T-helper 1 cell treated with Interleukin-12 subunit alpha and Interleukin-12 subunit beta and Interleukin-4 antibody, amounts not matched to agents 30 μg/mL and 1 μg/mL, for 36 hours (primary cell): ENCODE results near the gene DPH7.
"Not testable (repeated sequence)": the region's sequence is repeated elsewhere in the genome, so short reads cannot be mapped to it uniquely, and the experiment has no call there.

Experiments used
- H3K27ac Mint-ChIP-seq: one replicate; pipeline ENCODE4 v1.8.0; 2021; ENCODE audit warnings: mild to moderate bottlenecking, mixed read lengths
- H3K27me3 Mint-ChIP-seq: one replicate; pipeline ENCODE4 v1.8.0; 2021; ENCODE audit warnings: low read depth, mixed read lengths
- H3K36me3 Mint-ChIP-seq: one replicate; pipeline ENCODE4 v1.8.0; 2021; ENCODE audit warnings: low read depth, mixed read lengths
- H3K4me1 Mint-ChIP-seq: one replicate; pipeline ENCODE4 v1.8.0; 2021; ENCODE audit warnings: low read depth, mixed read lengths
- H3K4me3 Mint-ChIP-seq: one replicate; pipeline ENCODE4 v1.8.0; 2021; ENCODE audit warnings: mild to moderate bottlenecking, moderate library complexity, mixed read lengths
- H3K9me3 Mint-ChIP-seq: one replicate; pipeline ENCODE4 v1.8.0; 2021; ENCODE audit warnings: mixed read lengths

DPH7 gene

GRCh38 chr9:137580209-137580953 is 1.7 kb upstream of the DPH7 start:
- Mint-ChIP-seq H3K4me3 (no peak overlapping the region), H3K9me3 (no peaks in the 10 kb centered on the region), H3K27ac (no peak overlapping the region), H3K4me1 (peaks cover 21% of the 10 kb centered on the region), H3K36me3 (peaks cover 18% of the 10 kb centered on the region), H3K27me3 (no peaks in the 10 kb centered on the region)

GRCh38 chr9:137579259-137579604 is 507 bp upstream of the DPH7 start:
- H3K4me3 Mint-ChIP-seq, result peak overlapping the region; percentile 78
- peaks cover 22% of the 10 kb centered on the region for H3K36me3 Mint-ChIP-seq
- H3K4me1 Mint-ChIP-seq, result peaks cover 27% of the 10 kb centered on the region
- H3K27ac Mint-ChIP-seq, result peak overlapping the region; percentile 26
- H3K9me3 Mint-ChIP-seq, result no peaks in the 10 kb centered on the region
- no peaks in the 10 kb centered on the region for H3K27me3 Mint-ChIP-seq

GRCh38 chr9:137575716-137576411 is 2.9 kb downstream of the DPH7 start:
- Mint-ChIP-seq H3K27ac (peak overlapping the region; percentile 49), H3K9me3 (no peaks in the 10 kb centered on the region), H3K4me3 (peak overlapping the region; percentile 73), H3K4me1 (peaks cover 27% of the 10 kb centered on the region), H3K36me3 (peaks cover 27% of the 10 kb centered on the region), H3K27me3 (no peaks in the 10 kb centered on the region)

- H3K4me3 Mint-ChIP-seq, result no peak overlapping the region
- H3K4me1 Mint-ChIP-seq, result peaks cover 31% of the 10 kb centered on the region
Measured at GRCh38 chr9:137575364-137575715, 3.4 kb downstream of the DPH7 start.

GRCh38 chr9:137574192-137574591 is 4.5 kb downstream of the DPH7 start:
- Mint-ChIP-seq H3K4me1 (peaks cover 33% of the 10 kb centered on the region), H3K9me3 (no peaks in the 10 kb centered on the region), H3K27me3 (no peaks in the 10 kb centered on the region), H3K36me3 (peaks cover 33% of the 10 kb centered on the region), H3K27ac (no peak overlapping the region), H3K4me3 (no peak overlapping the region)

More at GRCh38 chr9:137575364-137575715, 3.4 kb downstream of the DPH7 start:
- no peaks in the 10 kb centered on the region for H3K9me3 Mint-ChIP-seq
- peaks cover 31% of the 10 kb centered on the region for H3K36me3 Mint-ChIP-seq
- peak overlapping the region; percentile 49 for H3K27ac Mint-ChIP-seq
- no peaks in the 10 kb centered on the region for H3K27me3 Mint-ChIP-seq

GRCh38 chr9:137570566-137570965 is 8.2 kb downstream of the DPH7 start:
- H3K4me1 Mint-ChIP-seq, result peaks cover 17% of the 10 kb centered on the region
- no peaks in the 10 kb centered on the region for H3K27me3 Mint-ChIP-seq
- no peaks in the 10 kb centered on the region for H3K9me3 Mint-ChIP-seq
- H3K4me3 Mint-ChIP-seq, result no peak overlapping the region
- peaks cover 24% of the 10 kb centered on the region for H3K36me3 Mint-ChIP-seq
- H3K27ac Mint-ChIP-seq, result no peak overlapping the region

GRCh38 chr9:137569609-137570203 is 9.0 kb downstream of the DPH7 start:
- no peak overlapping the region for H3K27ac Mint-ChIP-seq
- no peaks in the 10 kb centered on the region for H3K27me3 Mint-ChIP-seq
- H3K4me1 Mint-ChIP-seq, result peaks cover 10% of the 10 kb centered on the region
- no peaks in the 10 kb centered on the region for H3K9me3 Mint-ChIP-seq
- peaks cover 19% of the 10 kb centered on the region for H3K36me3 Mint-ChIP-seq
- H3K4me3 Mint-ChIP-seq, result no peak overlapping the region

GRCh38 chr9:137568445-137568844 is 10.3 kb downstream of the DPH7 start:
- not testable (repeated sequence) for H3K27me3 Mint-ChIP-seq, H3K4me1 Mint-ChIP-seq, H3K4me3 Mint-ChIP-seq, H3K27ac Mint-ChIP-seq, H3K9me3 Mint-ChIP-seq
- peaks cover 20% of the 10 kb centered on the region for H3K36me3 Mint-ChIP-seq

GRCh38 chr9:137564817-137565411 is 13.8 kb downstream of the DPH7 start:
- Mint-ChIP-seq H3K4me1 (peaks cover 4% of the 10 kb centered on the region), H3K27me3 (no peaks in the 10 kb centered on the region), H3K27ac (no peak overlapping the region), H3K36me3 (peaks cover 21% of the 10 kb centered on the region), H3K4me3 (no peak overlapping the region), H3K9me3 (no peaks in the 10 kb centered on the region)

- Mint-ChIP-seq H3K27ac (no peak overlapping the region), H3K9me3 (no peaks in the 10 kb centered on the region), H3K4me3 (no peak overlapping the region)
Measured at GRCh38 chr9:137564134-137564533, 14.6 kb downstream of the DPH7 start.

GRCh38 chr9:137558127-137558526 is 20.6 kb downstream of the DPH7 start:
- H3K27ac Mint-ChIP-seq, result no peak overlapping the region
- H3K9me3 Mint-ChIP-seq, result no peaks in the 10 kb centered on the region
- no peak overlapping the region for H3K4me3 Mint-ChIP-seq
- no peaks in the 10 kb centered on the region for H3K27me3 Mint-ChIP-seq
- peaks cover 3% of the 10 kb centered on the region for H3K4me1 Mint-ChIP-seq
- H3K36me3 Mint-ChIP-seq, result peaks cover 29% of the 10 kb centered on the region

More at GRCh38 chr9:137564134-137564533, 14.6 kb downstream of the DPH7 start:
- Mint-ChIP-seq H3K27me3 (no peaks in the 10 kb centered on the region), H3K4me1 (peaks cover 4% of the 10 kb centered on the region), H3K36me3 (peaks cover 26% of the 10 kb centered on the region)

GRCh38 chr9:137556069-137556838 is 22.5 kb downstream of the DPH7 start:
- Mint-ChIP-seq H3K4me1 (peaks cover 8% of the 10 kb centered on the region), H3K27me3 (no peaks in the 10 kb centered on the region), H3K36me3 (peaks cover 26% of the 10 kb centered on the region), H3K9me3 (no peaks in the 10 kb centered on the region), H3K27ac (no peak overlapping the region), H3K4me3 (no peak overlapping the region)

GRCh38 chr9:137555179-137555578 is 23.5 kb downstream of the DPH7 start:
- no peak overlapping the region for H3K4me3 Mint-ChIP-seq
- H3K4me1 Mint-ChIP-seq, result peaks cover 9% of the 10 kb centered on the region
- no peaks in the 10 kb centered on the region for H3K9me3 Mint-ChIP-seq
- no peak overlapping the region for H3K27ac Mint-ChIP-seq
- H3K27me3 Mint-ChIP-seq, result no peaks in the 10 kb centered on the region
- H3K36me3 Mint-ChIP-seq, result peaks cover 25% of the 10 kb centered on the region

GRCh38 chr9:137554349-137554748 is 24.4 kb downstream of the DPH7 start:
- Mint-ChIP-seq H3K27ac (no peak overlapping the region), H3K27me3 (no peaks in the 10 kb centered on the region), H3K9me3 (no peaks in the 10 kb centered on the region), H3K4me1 (peaks cover 11% of the 10 kb centered on the region), H3K36me3 (peaks cover 18% of the 10 kb centered on the region), H3K4me3 (no peak overlapping the region)
